DOHH2 (cell line): ENCODE results near the gene KIF26A.

Experiments
- H3F3A ChIP-seq: fragments of 200-600 bp; sonication (generic), shearing (Covaris generic); 2 replicates; pipeline ENCODE4 v1.6.0; 2016; ENCODE audit warnings: antibody characterized with exemption, mild to moderate bottlenecking; ENCODE audit not compliant: control insufficient read depth, insufficient read depth
- H3K27ac ChIP-seq: fragments of 200-600 bp; sonication (generic); 2 replicates; pipeline ENCODE4 v1.5.1; 2014; ENCODE audit warnings: low read depth, mild to moderate bottlenecking, low read length, moderate library complexity
- H3K27me3 ChIP-seq: fragments of 200-600 bp; sonication (generic); 2 replicates; pipeline ENCODE4 v1.6.1; 2014; ENCODE audit warnings: mild to moderate bottlenecking, low read length, mixed read lengths; ENCODE audit not compliant: control insufficient read depth
- H3K36me3 ChIP-seq: fragments of 200-600 bp; sonication (generic); 2 replicates; pipeline ENCODE4 v1.6.1; 2014; ENCODE audit warnings: mild to moderate bottlenecking, low read length, moderate library complexity, mixed read lengths; ENCODE audit not compliant: control insufficient read depth
- H3K4me1 ChIP-seq: fragments of 200-600 bp; sonication (generic); 2 replicates; pipeline ENCODE4 v1.6.1; 2014; ENCODE audit warnings: mild to moderate bottlenecking, low read length, mixed read lengths; ENCODE audit not compliant: control insufficient read depth
- H3K4me2 ChIP-seq: fragments of 200-600 bp; sonication (generic); 2 replicates; pipeline ENCODE4 v1.6.0; 2014; ENCODE audit warnings: mild to moderate bottlenecking, low read length, moderate library complexity
- H3K4me3 ChIP-seq: fragments of 200-600 bp; sonication (generic); 2 replicates; pipeline ENCODE4 v1.5.1; 2014; ENCODE audit warnings: mild to moderate bottlenecking, low read length, mixed read lengths
- H3K79me2 ChIP-seq: fragments of 200-600 bp; sonication (generic); 2 replicates; pipeline ENCODE4 v1.6.1; 2014; ENCODE audit warnings: mild to moderate bottlenecking, low read length, mixed read lengths; ENCODE audit not compliant: control insufficient read depth
- H3K9me2 ChIP-seq: fragments of 200-600 bp; sonication (generic); replicated peaks from 2 replicates; pipeline ENCODE4 v1.6.1; 2014; ENCODE audit warnings: mild to moderate bottlenecking, low read length, mixed read lengths; ENCODE audit not compliant: control insufficient read depth
- H3K9me3 ChIP-seq: fragments of 200-600 bp; sonication (generic); 2 replicates; pipeline ENCODE4 v1.6.1; 2014; ENCODE audit warnings: antibody characterized with exemption, low read length, mixed read lengths; ENCODE audit not compliant: control insufficient read depth, insufficient read depth
- H4K20me1 ChIP-seq: fragments of 200-600 bp; sonication (generic); 2 replicates; pipeline ENCODE4 v1.6.0; 2014; ENCODE audit warnings: low read depth, mild to moderate bottlenecking, antibody characterized with exemption, low read length, moderate library complexity; ENCODE audit not compliant: control insufficient read depth, insufficient read depth
- EZH2phosphoT487 ChIP-seq: fragments of 200-600 bp; sonication (generic); IDR thresholded peaks from 2 replicates; pipeline ENCODE4 v1.6.1; 2017; ENCODE audit warnings: borderline replicate concordance, mild to moderate bottlenecking, antibody characterized with exemption, low read length, moderate library complexity, mixed read lengths
- TF ChIP-seq, protein P1 (sequence below): fragments of 200-600 bp; sonication (generic); IDR thresholded peaks from one replicate; pipeline ENCODE4 v1.5.1; 2014; ENCODE audit warnings: antibody characterized with exemption, mild to moderate bottlenecking, low read depth, low read length; ENCODE audit not compliant: poor library complexity, severe bottlenecking

Gene KIF26A

DNA sequence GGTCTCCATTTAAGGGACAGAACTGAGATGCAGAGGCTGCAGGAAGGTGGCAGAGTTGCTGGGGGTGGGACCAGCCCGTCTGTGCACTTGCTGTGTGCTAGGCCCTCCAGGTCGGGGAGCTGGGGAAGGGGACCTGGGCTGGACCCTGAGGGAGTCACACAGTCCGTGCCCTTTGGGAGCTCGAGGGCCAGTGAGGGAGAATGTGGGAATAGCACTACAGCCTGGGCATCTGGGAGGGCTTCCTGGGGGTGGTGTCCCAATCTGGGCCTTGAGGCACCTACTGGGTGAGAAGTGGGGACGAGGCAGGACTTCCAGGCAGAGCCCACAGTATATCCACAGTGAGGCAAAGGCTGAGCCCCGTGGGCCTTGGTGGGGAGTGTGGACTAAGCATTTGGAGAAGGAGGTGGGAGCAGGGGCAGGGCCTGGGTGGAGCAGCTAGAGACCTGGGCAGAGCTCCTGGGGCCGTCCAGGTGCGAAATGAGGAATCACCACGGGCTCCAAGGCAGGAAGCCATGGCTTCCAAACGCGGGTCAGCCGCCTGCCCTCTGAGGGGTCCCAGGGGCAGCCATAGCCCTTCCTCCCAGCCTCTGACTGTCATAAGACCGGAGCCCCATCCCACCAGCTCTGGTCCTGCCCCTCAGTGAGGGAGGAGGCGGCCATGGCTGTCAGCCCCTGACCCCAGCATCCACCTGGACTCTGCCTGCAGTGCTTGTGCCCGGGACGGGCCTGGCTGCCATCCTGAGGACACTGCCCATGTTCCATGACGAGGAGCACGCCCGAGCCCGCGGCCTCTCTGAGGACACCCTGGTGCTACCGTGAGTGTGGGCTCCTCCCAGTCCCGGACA lies 46.2 kb upstream of the KIF26A start:
- H3K36me3 ChIP-seq: no peaks in the 10 kb centered on the region
- H3K27ac ChIP-seq: no peak overlapping the region
- no peak overlapping the region for H3K4me3 ChIP-seq
- no peaks in the 10 kb centered on the region for H3K9me3 ChIP-seq
- H3K4me2 ChIP-seq: no peak overlapping the region
- no peaks in the 10 kb centered on the region for H3K27me3 ChIP-seq
- H4K20me1 ChIP-seq: no peaks in the 10 kb centered on the region
- H3F3A ChIP-seq: no peaks in the 10 kb centered on the region
- TF ChIP-seq, protein P1, sequence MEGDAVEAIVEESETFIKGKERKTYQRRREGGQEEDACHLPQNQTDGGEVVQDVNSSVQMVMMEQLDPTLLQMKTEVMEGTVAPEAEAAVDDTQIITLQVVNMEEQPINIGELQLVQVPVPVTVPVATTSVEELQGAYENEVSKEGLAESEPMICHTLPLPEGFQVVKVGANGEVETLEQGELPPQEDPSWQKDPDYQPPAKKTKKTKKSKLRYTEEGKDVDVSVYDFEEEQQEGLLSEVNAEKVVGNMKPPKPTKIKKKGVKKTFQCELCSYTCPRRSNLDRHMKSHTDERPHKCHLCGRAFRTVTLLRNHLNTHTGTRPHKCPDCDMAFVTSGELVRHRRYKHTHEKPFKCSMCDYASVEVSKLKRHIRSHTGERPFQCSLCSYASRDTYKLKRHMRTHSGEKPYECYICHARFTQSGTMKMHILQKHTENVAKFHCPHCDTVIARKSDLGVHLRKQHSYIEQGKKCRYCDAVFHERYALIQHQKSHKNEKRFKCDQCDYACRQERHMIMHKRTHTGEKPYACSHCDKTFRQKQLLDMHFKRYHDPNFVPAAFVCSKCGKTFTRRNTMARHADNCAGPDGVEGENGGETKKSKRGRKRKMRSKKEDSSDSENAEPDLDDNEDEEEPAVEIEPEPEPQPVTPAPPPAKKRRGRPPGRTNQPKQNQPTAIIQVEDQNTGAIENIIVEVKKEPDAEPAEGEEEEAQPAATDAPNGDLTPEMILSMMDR: no peak
- no peak for TF ChIP-seq EZH2phosphoT487
- H3K9me2 ChIP-seq: no peaks in the 10 kb centered on the region
- no peaks in the 10 kb centered on the region for H3K79me2 ChIP-seq
- H3K4me1 ChIP-seq: no peaks in the 10 kb centered on the region

DNA sequence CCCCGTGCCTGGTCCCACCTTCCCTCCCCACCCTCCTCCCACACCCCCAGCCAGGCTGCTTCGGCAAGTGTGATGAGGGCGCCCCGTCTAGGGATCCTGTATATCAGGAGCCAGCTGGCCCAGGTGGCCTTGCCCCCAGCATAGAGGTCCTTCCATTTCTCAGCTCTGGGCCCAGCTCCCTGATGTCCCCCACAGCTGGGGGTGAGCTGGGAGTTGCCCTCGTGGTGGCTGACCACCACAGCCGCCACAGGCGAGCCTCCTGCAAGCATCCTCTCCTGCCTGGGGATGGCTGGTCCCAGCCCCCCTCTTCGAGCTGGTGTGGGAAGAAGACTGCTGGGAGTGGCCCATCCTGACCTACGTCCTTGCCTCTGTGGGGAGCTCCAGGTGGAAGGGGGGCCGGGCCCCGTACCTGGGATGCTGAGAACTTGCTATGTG lies 45.4 kb upstream of the KIF26A start:
- no peak overlapping the region for H3K4me3 ChIP-seq
- no peak overlapping the region for H3K4me2 ChIP-seq
- H4K20me1 ChIP-seq: no peaks in the 10 kb centered on the region
- no peaks in the 10 kb centered on the region for H3K4me1 ChIP-seq
- no peaks in the 10 kb centered on the region for H3K9me3 ChIP-seq
- no peaks in the 10 kb centered on the region for H3K27me3 ChIP-seq
- H3K27ac ChIP-seq: no peak overlapping the region
- TF ChIP-seq, protein P1: no peak
- no peak for TF ChIP-seq EZH2phosphoT487
- no peaks in the 10 kb centered on the region for H3F3A ChIP-seq
- no peaks in the 10 kb centered on the region for H3K36me3 ChIP-seq
- H3K79me2 ChIP-seq: no peaks in the 10 kb centered on the region
- no peaks in the 10 kb centered on the region for H3K9me2 ChIP-seq

DNA sequence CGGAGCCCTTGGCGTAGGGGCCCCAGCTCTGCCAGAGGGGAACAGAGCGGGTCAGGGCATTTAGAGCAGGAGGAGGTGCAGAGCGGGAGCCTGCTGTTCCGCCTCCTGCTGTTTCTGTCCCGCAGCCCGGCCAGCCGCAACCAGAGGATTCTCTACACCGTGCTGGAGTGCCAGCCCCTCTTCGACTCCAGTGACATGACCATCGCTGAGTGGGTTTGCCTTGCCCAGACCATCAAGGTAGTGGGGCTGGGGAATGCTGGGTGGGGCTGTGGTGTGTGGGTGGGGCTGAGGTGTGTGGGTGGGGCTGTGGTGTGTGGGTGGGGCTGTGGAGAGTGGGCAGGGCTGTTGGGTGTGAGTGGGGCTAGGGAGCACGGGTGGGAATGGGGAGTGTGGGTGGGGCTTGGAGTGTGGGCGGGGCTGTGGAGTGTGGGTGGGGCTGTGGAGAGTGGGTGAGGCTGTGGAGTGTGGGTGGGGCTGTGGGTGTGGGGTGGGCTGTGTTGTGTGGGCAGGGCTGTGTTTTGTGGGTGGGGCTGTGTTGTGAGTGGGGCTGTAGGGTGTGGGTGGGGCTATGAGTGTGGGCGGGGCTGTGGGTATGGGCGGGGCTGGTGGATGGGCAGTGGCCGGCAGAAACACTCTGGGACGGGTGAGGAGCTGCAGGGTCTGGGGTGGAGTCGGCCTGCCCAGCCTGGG lies 44.9 kb upstream of the KIF26A start:
- H3K4me3 ChIP-seq: no peak overlapping the region
- H4K20me1 ChIP-seq: no peaks in the 10 kb centered on the region
- TF ChIP-seq, protein P1: no peak
- no peak for TF ChIP-seq EZH2phosphoT487
- H3K79me2 ChIP-seq: no peaks in the 10 kb centered on the region
- H3K9me2 ChIP-seq: no peaks in the 10 kb centered on the region
- no peaks in the 10 kb centered on the region for H3F3A ChIP-seq
- no peaks in the 10 kb centered on the region for H3K9me3 ChIP-seq
- H3K36me3 ChIP-seq: no peaks in the 10 kb centered on the region
- no peak overlapping the region for H3K4me2 ChIP-seq
- no peaks in the 10 kb centered on the region for H3K27me3 ChIP-seq
- H3K4me1 ChIP-seq: no peaks in the 10 kb centered on the region
- H3K27ac ChIP-seq: no peak overlapping the region
